T-helper 17 cell (primary cell): Measurements from ENCODE around the gene ZFYVE21. TPM values are rescaled to one million over a fixed set of nuclear protein-coding genes. Genes with fewer than 3 reads are reported as not detected.
A peak's percentile ranks its signal among the peaks of the same experiment; 100 is the strongest.

Experiments
- ATAC-seq: fragments of 150-1000 bp; cut with Tn5 transposase; 2 replicates; pipeline ENCODE4 v1.10.0; 2021; ENCODE audit warnings: mild to moderate bottlenecking, moderate library complexity
- DNase-seq, 3 donors: peaks; one replicate each; pipeline versions ENCODE4 v3.0.0 to v3.0.0-alpha.2; 2020 to 2021
- H3K9me3 ChIP-seq: one replicate; pipeline ENCODE4 v1.7.0; 2013; ENCODE audit warnings: low read length, mild to moderate bottlenecking; ENCODE audit not compliant: control insufficient read depth, poor library complexity, severe bottlenecking
- H3K27ac Mint-ChIP-seq: one replicate; pipeline ENCODE4 v1.8.0; 2022; ENCODE audit warnings: mild to moderate bottlenecking, moderate library complexity, mixed read lengths
- H3K27me3 Mint-ChIP-seq: one replicate; pipeline ENCODE4 v1.8.0; 2022; ENCODE audit warnings: mixed read lengths
- H3K36me3 Mint-ChIP-seq: one replicate; pipeline ENCODE4 v1.8.0; 2022; ENCODE audit warnings: low read depth, mixed read lengths
- H3K4me1 Mint-ChIP-seq: one replicate; pipeline ENCODE4 v1.8.0; 2022; ENCODE audit warnings: mild to moderate bottlenecking, mixed read lengths
- H3K4me3 Mint-ChIP-seq: one replicate; pipeline ENCODE4 v1.8.0; 2022; ENCODE audit warnings: mild to moderate bottlenecking, moderate library complexity, mixed read lengths
- total RNA-seq, 4 donors: library from RNA in 2 of 4; stranded (reverse) in 2 of 4; gene quantifications; one replicate each; pipeline ENCODE4 v1.2.3 and lab custom pipeline; 2022 to 2026

ZFYVE21 gene
- total RNA-seq, 2 donors from 2014 or later, result 9.1 to 9.5 TPM

DNA sequence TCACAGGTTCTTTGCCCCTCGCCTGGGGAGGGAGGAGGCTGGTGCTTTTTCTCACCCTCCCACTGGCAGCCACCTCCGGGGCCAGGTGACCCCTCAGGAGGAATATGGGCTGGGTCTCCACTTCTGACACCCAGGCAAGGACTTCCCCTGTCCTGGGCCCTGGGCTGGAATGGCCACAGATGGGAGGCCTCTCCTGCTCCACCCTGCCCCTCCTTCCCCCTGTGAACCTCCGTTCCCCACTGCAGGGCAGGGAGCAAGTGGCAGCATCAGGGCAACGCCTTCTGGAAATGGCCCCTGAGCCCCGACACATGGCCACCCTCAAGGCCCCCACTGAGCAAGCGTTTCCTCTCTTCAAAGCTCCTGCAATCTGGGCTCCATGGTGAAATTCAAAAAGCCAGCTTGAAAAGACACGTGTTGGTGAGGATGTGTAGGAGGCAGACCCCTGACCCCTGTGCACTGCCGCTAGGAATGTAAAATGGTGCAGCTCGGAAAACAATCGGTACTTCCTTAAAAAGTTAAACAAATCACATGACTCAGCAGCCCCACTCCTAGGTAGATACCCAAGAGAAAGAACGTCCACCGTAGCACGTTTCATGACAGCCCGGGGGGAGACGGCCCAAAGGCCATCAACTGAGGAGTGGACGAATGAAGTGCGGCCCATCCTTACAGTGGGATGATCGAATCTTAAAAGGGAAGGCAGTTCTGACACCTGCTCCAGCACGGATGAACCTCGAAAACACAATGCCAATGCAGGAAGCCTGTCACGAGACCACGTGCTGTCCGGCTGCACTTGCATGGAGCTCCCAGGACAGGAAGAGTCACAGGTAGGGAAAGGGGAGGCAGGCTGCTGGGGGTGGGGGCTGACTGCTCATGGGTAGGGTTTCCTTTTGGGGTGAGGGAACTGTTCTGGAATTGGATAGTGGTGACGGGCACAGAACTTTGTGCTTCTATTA is 11.9 kb upstream of the ZFYVE21 start:
- ATAC-seq (no peak), DNase-seq (no peak)
- Mint-ChIP-seq H3K27ac (no peak overlapping the region), H3K36me3 (peaks cover 3% of the 10 kb centered on the region), H3K27me3 (no peaks in the 10 kb centered on the region), H3K4me3 (no peak overlapping the region), H3K4me1 (peaks cover 11% of the 10 kb centered on the region)
- H3K9me3 ChIP-seq, result no peaks in the 10 kb centered on the region

DNA sequence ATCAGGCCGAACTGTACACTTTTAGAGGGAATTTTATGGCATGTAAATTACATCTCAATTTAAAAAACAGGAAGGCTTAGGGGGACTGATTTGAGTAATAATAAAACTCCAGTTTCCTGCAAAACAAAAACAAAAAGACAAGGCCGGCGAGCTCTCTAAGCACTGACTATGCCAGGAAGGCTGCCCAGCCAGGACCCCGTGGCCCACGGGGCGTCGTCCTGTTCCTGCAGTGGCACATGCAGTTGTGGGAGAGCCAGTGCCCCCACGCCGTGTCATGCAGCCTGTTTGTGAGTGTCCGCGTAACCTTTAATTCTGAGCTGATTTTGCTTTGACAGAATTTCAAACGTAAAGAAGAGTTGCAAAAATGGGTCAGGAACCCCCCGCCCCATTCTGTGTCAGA is 10.9 kb upstream of the ZFYVE21 start:
- Mint-ChIP-seq H3K4me3 (no peak overlapping the region), H3K27ac (no peak overlapping the region), H3K4me1 (peaks cover 11% of the 10 kb centered on the region), H3K36me3 (peaks cover 3% of the 10 kb centered on the region), H3K27me3 (no peaks in the 10 kb centered on the region)
- DNase-seq (no peak), ATAC-seq (no peak)
- no peaks in the 10 kb centered on the region for H3K9me3 ChIP-seq

DNA sequence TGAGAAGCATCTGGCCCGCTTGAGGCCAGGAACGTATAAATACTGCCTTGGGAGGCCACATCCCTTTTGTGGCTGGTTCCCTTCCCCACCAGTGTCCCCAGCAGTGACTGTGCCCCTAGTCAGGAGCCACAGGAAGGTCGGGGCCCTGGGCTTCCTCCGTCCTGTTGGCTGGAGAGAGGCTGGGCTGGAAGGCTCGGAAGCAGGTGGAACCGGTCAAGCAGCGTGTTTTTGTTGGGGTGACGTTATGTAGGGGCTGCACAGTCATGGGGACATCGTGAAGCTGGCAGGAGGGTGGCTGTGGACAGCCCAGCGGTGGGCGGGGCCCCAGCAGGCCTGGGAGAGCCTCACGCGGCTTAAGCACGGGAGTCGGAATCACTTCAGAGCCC is 10.5 kb upstream of the ZFYVE21 start:
- ATAC-seq (no peak), DNase-seq (no peak)

DNA sequence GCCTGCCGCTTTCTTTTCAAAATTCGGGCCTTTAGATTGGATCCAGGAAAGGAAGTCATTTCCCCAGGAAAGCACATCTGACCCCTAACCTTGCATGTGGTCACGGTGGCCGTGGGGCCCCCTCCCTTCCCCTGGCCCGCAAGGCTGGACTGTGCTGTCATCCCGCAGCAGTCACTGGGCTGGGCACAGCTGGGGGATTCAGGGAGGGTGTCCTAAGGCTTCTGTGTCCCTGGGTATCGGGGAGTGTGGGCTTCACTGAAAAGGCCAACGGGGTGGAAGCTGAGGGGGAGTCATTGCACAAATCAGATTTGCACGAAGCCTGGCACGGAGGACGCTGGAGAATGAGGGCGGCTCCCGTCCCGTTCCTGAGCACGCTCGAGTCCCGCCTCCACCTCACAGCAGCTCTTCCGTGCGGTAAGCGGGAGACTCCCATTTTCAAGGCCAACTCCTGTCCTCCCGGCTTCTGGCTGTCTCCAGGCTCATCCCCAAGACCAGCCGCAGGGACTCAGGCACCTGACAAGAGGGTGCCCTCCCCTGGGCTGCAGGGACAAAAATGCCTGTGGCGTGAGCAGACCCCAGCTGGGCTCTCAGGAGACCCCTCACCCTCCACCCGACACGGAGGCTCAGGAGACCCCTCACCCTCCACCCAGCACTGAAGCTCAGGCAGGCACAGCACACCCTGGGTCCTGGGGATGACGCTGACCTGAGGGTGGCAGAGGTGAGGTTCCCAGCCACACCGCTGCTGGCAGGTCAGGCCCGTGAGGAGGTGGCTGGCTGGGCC is 9.9 kb upstream of the ZFYVE21 start:
- H3K9me3 ChIP-seq, result no peaks in the 10 kb centered on the region
- Mint-ChIP-seq H3K4me1 (peaks cover 9% of the 10 kb centered on the region), H3K27me3 (no peaks in the 10 kb centered on the region), H3K27ac (no peak overlapping the region), H3K36me3 (peaks cover 3% of the 10 kb centered on the region), H3K4me3 (no peak overlapping the region)
- no peak for DNase-seq
- no peak for ATAC-seq

More for the DNA sequence above, 10.5 kb upstream of the ZFYVE21 start:
- no peak overlapping the region for H3K27ac Mint-ChIP-seq
- no peak overlapping the region for H3K4me3 Mint-ChIP-seq
- peaks cover 3% of the 10 kb centered on the region for H3K36me3 Mint-ChIP-seq
- no peaks in the 10 kb centered on the region for H3K9me3 ChIP-seq
- H3K27me3 Mint-ChIP-seq, result no peaks in the 10 kb centered on the region
- peaks cover 9% of the 10 kb centered on the region for H3K4me1 Mint-ChIP-seq

DNA sequence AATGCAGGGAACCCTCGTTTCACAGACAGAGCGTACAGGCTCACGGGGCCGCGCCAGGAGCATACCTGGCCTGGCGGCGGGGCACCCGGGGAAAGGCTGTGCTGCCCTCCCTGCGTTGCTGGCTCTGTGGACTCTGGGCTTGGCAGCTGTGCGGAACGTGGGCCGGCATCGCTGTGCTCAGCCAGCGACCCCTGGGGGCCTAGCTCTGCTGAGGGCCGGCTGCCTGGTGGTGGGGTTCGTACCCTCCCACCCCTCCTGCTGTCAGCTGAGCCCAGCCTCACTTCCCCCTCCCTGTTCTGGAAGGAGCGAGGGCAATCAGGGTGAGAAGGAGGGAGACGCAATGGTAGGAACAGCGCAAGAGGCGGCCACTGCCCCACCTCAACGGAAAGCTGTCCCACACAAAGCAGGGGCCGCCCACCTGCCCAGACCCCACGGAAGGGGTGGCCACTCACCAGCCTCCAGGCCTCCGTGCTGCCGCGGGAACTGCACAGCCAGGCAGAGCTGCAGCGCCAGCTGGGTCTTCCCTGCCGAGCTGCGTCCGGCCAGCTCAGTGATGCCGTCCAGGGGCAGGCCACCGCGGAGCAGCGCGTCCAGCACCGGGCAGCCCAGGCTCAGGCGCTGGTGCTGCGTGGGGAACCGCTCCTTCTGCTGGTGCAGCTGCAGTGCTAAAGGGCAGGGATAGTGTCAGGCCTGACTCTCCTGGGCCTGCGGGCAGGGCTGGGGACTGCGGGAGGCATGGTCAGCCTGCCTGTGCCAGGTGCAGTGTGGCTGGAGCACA is 8.9 kb upstream of the ZFYVE21 start:
- no peaks in the 10 kb centered on the region for H3K9me3 ChIP-seq
- Mint-ChIP-seq H3K36me3 (peaks cover 3% of the 10 kb centered on the region), H3K27ac (no peak overlapping the region), H3K4me1 (peaks cover 11% of the 10 kb centered on the region), H3K27me3 (no peaks in the 10 kb centered on the region), H3K4me3 (no peak overlapping the region)
- no peak for ATAC-seq
- no peak for DNase-seq

DNA sequence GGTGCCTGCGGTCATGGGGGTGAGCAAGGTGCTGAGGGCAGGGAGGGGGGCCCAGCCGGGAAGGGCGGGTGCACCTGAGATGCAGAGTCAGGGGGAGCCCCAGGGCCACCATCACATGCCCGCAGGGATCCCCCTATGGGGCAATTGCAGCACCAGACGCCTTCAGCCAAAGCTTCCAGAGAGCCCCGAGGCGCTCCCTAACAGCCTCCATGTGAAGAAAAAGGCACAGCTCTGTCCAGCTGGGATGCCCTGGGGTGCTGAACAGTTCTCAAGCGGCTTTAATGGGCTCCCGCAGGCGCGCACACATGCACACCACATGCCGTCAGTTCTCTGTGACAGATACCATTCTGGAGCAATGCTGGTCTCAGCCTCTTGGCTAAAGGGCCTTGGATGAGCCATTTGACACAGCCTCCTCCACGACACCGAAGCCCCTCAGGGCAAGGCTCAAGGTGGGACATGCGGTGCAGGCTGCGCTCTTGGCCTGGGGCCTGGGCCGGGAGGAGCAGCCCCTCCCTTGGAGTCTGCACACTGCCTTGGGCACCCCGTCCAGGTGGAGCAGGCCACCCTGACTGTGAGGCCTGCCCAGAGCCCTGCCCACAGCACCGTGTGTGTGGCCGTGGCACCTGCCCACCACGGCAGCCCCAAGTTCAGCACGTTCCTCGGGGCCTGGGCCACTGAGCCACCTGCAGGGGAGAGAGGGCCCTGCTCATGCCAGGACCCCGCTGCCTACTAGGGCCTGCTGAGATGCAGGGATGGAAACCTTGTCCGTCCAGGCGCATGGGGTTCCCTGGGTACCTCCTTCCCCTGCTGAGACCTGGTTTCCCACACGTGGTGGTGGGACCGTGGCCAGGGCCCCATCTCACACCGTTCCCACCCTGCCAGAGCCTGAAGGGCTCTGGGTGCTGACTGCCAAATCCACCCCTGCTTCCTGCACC is 8.0 kb upstream of the ZFYVE21 start:
- Mint-ChIP-seq H3K27ac (no peak overlapping the region), H3K4me3 (peak overlapping the region; percentile 25), H3K27me3 (no peaks in the 10 kb centered on the region), H3K4me1 (peaks cover 11% of the 10 kb centered on the region), H3K36me3 (peaks cover 3% of the 10 kb centered on the region)
- ATAC-seq, result no peak
- no peak for DNase-seq
- no peaks in the 10 kb centered on the region for H3K9me3 ChIP-seq

DNA sequence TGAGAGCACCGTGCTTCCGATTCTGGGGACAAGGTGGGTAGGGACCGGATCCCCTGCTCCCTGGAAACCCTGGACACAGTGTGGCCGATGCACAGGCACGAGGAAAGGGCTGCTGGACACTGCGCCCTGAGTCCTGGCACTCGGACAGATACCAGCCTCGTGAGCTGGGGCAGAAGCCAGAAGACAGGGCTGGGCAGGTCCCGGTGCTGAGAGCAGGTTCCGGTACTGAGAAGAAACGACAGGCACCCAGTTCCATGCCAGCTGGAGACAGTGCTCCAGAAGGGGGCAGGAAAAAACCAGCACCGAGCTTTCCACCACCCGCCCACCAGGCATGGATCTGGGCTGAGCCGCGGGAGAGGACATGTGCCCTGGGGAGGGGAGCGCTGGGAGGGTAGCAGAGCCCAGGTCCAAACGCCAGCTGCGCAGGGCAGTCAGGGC is 6.8 kb upstream of the ZFYVE21 start:
- no peak overlapping the region for H3K4me3 Mint-ChIP-seq

DNA sequence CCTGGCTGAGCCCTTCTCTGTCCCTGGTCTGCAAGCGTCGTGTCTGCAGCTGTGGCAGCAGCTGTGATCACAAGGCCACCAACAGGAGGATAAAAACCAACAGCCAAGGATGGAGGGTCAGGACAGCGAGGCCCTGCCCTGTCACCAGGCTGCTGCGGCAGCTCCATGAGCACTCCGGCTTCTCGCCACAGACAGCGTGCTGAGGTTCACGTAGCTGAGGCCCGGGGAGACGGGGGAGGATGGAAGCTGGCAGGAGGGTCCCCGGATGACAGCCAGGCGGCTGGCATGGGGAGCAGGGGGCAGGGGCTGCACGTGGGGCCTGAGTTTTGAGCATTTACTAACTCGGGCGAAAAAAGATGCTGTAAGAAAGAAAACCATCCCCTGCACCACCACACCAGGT is 5.8 kb upstream of the ZFYVE21 start:
- Mint-ChIP-seq H3K27me3 (no peaks in the 10 kb centered on the region), H3K36me3 (no peaks in the 10 kb centered on the region), H3K4me3 (no peak overlapping the region), H3K4me1 (peaks cover 10% of the 10 kb centered on the region), H3K27ac (peak overlapping the region; percentile 84)
- ATAC-seq (no peak), DNase-seq (no peak)
- H3K9me3 ChIP-seq, result no peaks in the 10 kb centered on the region

More for the DNA sequence above, 6.8 kb upstream of the ZFYVE21 start:
- Mint-ChIP-seq H3K36me3 (peaks cover 3% of the 10 kb centered on the region), H3K4me1 (peaks cover 10% of the 10 kb centered on the region), H3K27me3 (no peaks in the 10 kb centered on the region), H3K27ac (peak overlapping the region; percentile 84)
- no peaks in the 10 kb centered on the region for H3K9me3 ChIP-seq
- ATAC-seq, result no peak
- no peak for DNase-seq

DNA sequence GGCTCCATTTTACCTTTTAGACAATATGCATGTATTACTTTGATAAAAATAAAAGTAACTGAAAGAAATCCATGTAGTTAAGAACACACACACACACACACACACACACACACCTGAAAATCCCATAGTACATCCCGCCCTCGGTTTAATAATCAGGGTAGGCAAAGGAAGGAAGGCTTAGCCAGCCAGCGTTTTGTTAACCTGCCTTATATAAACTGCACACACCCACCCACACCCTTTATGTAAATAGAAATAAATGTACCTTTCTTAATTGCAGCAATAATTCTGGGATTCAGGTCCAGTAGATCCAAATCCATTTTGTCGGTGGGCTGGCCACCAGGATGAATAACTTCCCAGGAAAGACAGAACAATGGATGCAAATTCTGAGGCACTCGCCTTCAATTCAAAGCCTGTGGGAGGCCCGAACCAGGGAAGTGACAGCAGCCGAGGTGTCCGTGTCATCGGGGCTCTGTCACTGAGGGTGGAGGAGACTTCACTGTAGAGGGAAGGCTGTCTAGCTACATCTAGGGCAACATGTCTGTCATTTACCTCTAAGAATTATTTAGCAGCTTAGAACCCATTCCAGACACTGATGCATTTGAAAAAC is 4.7 kb upstream of the ZFYVE21 start:
- DNase-seq (no peak), ATAC-seq (no peak)
- peaks cover 3% of the 10 kb centered on the region for H3K36me3 Mint-ChIP-seq
- no peaks in the 10 kb centered on the region for H3K27me3 Mint-ChIP-seq
- H3K4me1 Mint-ChIP-seq, result peaks cover 13% of the 10 kb centered on the region
- no peak overlapping the region for H3K4me3 Mint-ChIP-seq
- no peaks in the 10 kb centered on the region for H3K9me3 ChIP-seq
- no peak overlapping the region for H3K27ac Mint-ChIP-seq

DNA sequence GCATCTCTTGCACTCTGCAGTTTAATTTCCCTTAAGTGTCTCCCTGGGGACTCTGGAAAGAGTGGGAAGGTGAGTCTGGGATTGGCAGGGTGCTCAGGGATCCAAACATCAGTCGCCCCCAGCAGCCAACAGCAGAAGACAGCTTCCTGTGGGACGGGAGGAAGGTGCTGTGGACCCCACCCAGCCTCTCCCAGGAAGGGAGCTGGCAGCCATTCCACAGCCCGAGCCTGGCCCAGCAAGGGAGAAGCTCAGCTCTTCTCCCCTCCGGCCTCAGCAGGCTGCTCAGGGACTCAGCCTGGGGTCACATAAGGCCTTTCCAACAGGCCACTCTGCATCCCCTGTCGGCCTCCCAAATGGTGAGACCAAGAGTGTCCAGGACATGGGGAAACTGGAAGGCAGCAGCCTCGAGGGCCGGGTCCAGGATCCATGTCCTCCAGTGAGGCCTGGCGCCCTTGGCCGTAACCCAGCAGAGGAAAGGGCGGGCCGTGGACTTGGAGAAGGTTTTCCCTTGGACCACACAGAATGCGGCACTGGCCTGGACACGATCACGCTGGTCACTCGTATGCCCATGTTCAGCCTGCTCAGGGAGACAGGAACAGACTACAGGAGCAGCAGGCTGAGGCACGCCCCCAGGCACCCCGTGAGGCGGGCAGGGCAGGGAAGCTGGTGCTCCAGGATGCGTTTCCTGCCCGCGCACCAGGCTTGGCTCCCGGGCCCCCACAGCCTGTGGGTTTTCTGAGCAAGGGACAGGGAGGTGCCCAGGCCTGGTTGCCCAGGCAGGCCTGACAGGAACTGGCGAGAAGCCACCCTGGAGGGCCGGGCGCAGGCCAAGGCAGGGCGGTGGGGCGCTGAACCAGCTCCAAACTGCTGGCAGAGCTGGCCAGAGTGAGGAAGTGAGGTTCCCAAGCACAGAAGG is 3.8 kb upstream of the ZFYVE21 start:
- Mint-ChIP-seq H3K27me3 (no peaks in the 10 kb centered on the region), H3K4me1 (peaks cover 15% of the 10 kb centered on the region), H3K27ac (no peak overlapping the region), H3K36me3 (peaks cover 3% of the 10 kb centered on the region), H3K4me3 (no peak overlapping the region)
- ATAC-seq (no peak), DNase-seq (no peak)
- no peaks in the 10 kb centered on the region for H3K9me3 ChIP-seq

DNA sequence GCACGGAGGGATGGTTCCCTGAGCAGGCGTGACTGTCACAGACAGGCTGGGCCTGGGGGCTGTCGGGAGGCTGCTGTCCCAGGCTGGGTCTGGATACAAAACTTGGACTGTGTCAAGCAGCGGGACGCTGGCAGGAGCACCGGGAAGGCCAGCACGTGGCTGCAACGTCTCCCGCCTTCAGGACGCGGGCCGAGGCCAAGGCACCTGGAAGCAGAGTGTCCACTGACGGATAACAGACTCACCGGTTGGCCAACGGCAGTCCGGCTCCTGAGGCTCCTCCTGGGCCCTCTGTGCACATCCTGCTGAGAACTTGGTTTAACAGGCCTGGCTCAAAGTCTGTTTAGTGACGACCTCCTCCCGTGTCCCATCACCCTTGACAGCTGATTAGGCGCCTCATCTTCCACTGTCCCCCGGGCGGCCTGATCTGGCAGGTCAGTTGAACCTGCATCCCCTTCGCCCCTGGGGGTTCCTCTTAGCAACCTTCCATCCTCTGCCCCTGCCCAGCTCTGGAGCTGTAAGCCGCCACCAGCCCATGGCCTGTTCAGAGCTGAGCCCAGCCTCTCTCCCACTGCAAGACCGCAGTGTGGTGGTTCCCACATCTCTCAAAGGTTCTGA is 2.9 kb upstream of the ZFYVE21 start:
- H3K9me3 ChIP-seq, result no peaks in the 10 kb centered on the region
- Mint-ChIP-seq H3K27me3 (no peaks in the 10 kb centered on the region), H3K36me3 (peaks cover 3% of the 10 kb centered on the region)

More for the DNA sequence above, 2.9 kb upstream of the ZFYVE21 start:
- H3K27ac Mint-ChIP-seq, result no peak overlapping the region
- DNase-seq, result no peak
- peaks cover 20% of the 10 kb centered on the region for H3K4me1 Mint-ChIP-seq
- no peak overlapping the region for H3K4me3 Mint-ChIP-seq
- no peak for ATAC-seq
